GM12878 (cell line): ENCODE measurements around the gene SLC34A3. TPM values are rescaled to one million over a fixed set of nuclear protein-coding genes. Genes with fewer than 3 reads are reported as not detected.

Experiments
- ATAC-seq: fragments of 200-7000 bp; cut with Tn5 transposase; 3 replicates; pipeline ENCODE4 v1.9.1; 2020; ENCODE audit warnings: mild to moderate bottlenecking, moderate library complexity
- BruUV-seq: library from RNA; stranded (reverse); fragments of 400-500 nt; replicated peaks from 2 replicates; lab custom pipeline; 2021; lab: Mats Ljungman, UMichigan
- CTCF ChIA-PET: fragments of 300-600 bp; sonication (Branson Sonifier 250); formaldehyde crosslinking; extraction: SDS; loops from one replicate; lab custom pipeline; 2021; ENCODE audit warnings: inconsistent platforms; lab: Yijun Ruan, JAX
- POLR2A ChIA-PET: fragments of 350-600 bp; formaldehyde crosslinking; extraction: SDS; loops from one replicate; lab custom pipeline; 2021; ENCODE audit warnings: inconsistent platforms; lab: Charles Lee
- RAD21 ChIA-PET: fragments of 300-600 bp; sonication (Branson Sonifier 250); formaldehyde crosslinking; loops from one replicate; lab custom pipeline; 2023; ENCODE audit warnings: antibody characterized with exemption; ENCODE audit not compliant: unreplicated experiment; lab: Charles Lee
- SMC1A ChIA-PET: fragments of 300-600 bp; sonication (Branson Sonifier 250); formaldehyde crosslinking; loops from one replicate; lab custom pipeline; 2023; ENCODE audit not compliant: unreplicated experiment, uncharacterized antibody; lab: Charles Lee
- DNase-seq: peaks from one replicate; pipeline ENCODE4 v3.0.0-alpha.2; 2011; ENCODE audit warnings: low read depth, low spot score
- FAIRE-seq: peaks from 3 replicates; lab custom pipeline; 2011; peaks lifted over from hg19 to GRCh38; lab: Jason Lieb, UNC
- H2AFZ ChIP-seq: 2 replicates; pipeline ENCODE4 v1.6.0; 2011; ENCODE audit warnings: low read depth, low read length, control low read depth; ENCODE audit not compliant: control insufficient read depth
- H3K27ac ChIP-seq: 2 replicates; pipeline ENCODE4 v1.5.1; 2011; ENCODE audit warnings: control low read depth; ENCODE audit not compliant: control insufficient read depth, insufficient read depth
- H3K27me3 ChIP-seq, 2 experiments: replicated peaks in 1 of 2; 2 replicates each; pipeline versions ENCODE4 v1.6.0 to v1.6.1; 2011; ENCODE audit warnings: low read length in 1 of 2; ENCODE audit not compliant: control insufficient read depth in 2 of 2, insufficient read depth in 2 of 2
- H3K36me3 ChIP-seq, 2 experiments: 2 replicates each; pipeline ENCODE4 v1.5.1; 2011; ENCODE audit warnings: low read length in 1 of 2; ENCODE audit not compliant: control insufficient read depth in 2 of 2, insufficient read depth in 2 of 2
- H3K4me1 ChIP-seq: 2 replicates; pipeline ENCODE4 v1.6.1; 2011; ENCODE audit warnings: mild to moderate bottlenecking, low read length, moderate library complexity, mixed read lengths; ENCODE audit not compliant: control insufficient read depth, insufficient read depth
- H3K4me2 ChIP-seq: 2 replicates; pipeline ENCODE4 v1.6.0; 2011; ENCODE audit warnings: control low read depth; ENCODE audit not compliant: control insufficient read depth, insufficient read depth
- H3K4me3 ChIP-seq: fragments of 200-600 bp; sonication (generic); 2 replicates; pipeline ENCODE4 v1.5.1; 2016
- H3K79me2 ChIP-seq: 2 replicates; pipeline ENCODE4 v1.6.0; 2011; ENCODE audit warnings: low read length; ENCODE audit not compliant: control insufficient read depth, insufficient read depth
- H3K9ac ChIP-seq: 2 replicates; pipeline ENCODE4 v1.8.0; 2011; ENCODE audit warnings: low read length, control low read depth, mixed read lengths; ENCODE audit not compliant: control insufficient read depth, insufficient read depth
- H3K9me3 ChIP-seq: replicated peaks from 3 replicates; pipeline ENCODE4 v1.5.1; 2011; ENCODE audit warnings: mild to moderate bottlenecking, low read length; ENCODE audit not compliant: control insufficient read depth, insufficient read depth
- H4K20me1 ChIP-seq: 2 replicates; pipeline ENCODE4 v1.6.0; 2011; ENCODE audit not compliant: control insufficient read depth, insufficient read depth
- ASH2L ChIP-seq: fragments of 300-600, 200-600 bp; sonication (generic); IDR thresholded peaks from 2 replicates; pipeline ENCODE4 v1.6.1; 2017; ENCODE audit warnings: low read depth, mild to moderate bottlenecking, borderline replicate concordance
- BRCA1 ChIP-seq: IDR thresholded peaks from 2 replicates; pipeline ENCODE4 v1.6.1; 2011; ENCODE audit warnings: low read depth, low read length, improper control_type of control experiment
- EP300 ChIP-seq, 2 experiments: fragments of 150-350 bp in 1 of 2; IDR thresholded peaks; 2 replicates each; pipeline ENCODE4 v1.6.1; 2011 to 2012; ENCODE audit warnings: low read depth in 2 of 2, low read length in 2 of 2, borderline replicate concordance in 1 of 2, improper control_type of control experiment in 1 of 2, inconsistent platforms in 1 of 2; ENCODE audit not compliant: control insufficient read depth in 1 of 2
- GATAD2B ChIP-seq: fragments of 450-650 bp; conservative IDR thresholded peaks from 2 replicates; pipeline ENCODE4 v1.6.1; 2017; ENCODE audit warnings: low read depth, mild to moderate bottlenecking, moderate library complexity
- IKZF1 ChIP-seq: fragments of 450-650 bp; conservative IDR thresholded peaks from 2 replicates; pipeline ENCODE4 v1.6.1; 2017; ENCODE audit warnings: antibody characterized with exemption, mild to moderate bottlenecking
- KLF5 ChIP-seq: fragments of 450-650 bp; IDR thresholded peaks from 2 replicates; pipeline ENCODE4 v1.6.1; 2014; ENCODE audit warnings: mild to moderate bottlenecking; ENCODE audit not compliant: partially characterized antibody
- LARP7 ChIP-seq: fragments of 450-650 bp; IDR thresholded peaks from 2 replicates; pipeline ENCODE4 v1.6.1; 2017; ENCODE audit warnings: mild to moderate bottlenecking
- NFIC ChIP-seq: IDR thresholded peaks from 2 replicates; pipeline ENCODE4 v1.6.1; 2012; ENCODE audit warnings: low read depth, mild to moderate bottlenecking, inconsistent platforms, low read length, moderate library complexity
- POLR2AphosphoS2 ChIP-seq: IDR thresholded peaks from 2 replicates; pipeline ENCODE4 v1.6.1; 2011; ENCODE audit warnings: low read depth, mild to moderate bottlenecking, low read length, improper control_type of control experiment, moderate library complexity
- RB1 ChIP-seq: fragments of 450-650 bp; formaldehyde crosslinking; IDR thresholded peaks from 2 replicates; pipeline ENCODE4 v1.6.1; 2017; ENCODE audit warnings: mild to moderate bottlenecking, borderline replicate concordance
- ZNF622 ChIP-seq: fragments of 450-650 bp; IDR thresholded peaks from 2 replicates; pipeline ENCODE4 v1.6.1; 2017; ENCODE audit warnings: mild to moderate bottlenecking, inconsistent platforms
- WGBS: methylation state at CpG from one replicate; pipeline ENCODE4 v1.1.6; 2016; ENCODE audit warnings: low lambda C conversion rate; ENCODE audit not compliant: insufficient replicate concordance, insufficient coverage; ENCODE audit errors: missing lambda C conversion rate; 5-methylcytosine and 5-hydroxymethylcytosine counted together
- in situ Hi-C: fragments of 300-500 bp; cut with MboI; formaldehyde crosslinking; loops from 9 replicates; pipeline ENCODE4 v1.14.3; 2018; ENCODE audit warnings: mixed read lengths
- intact Hi-C: fragments of 100-400 bp; cut with micrococcal nuclease; formaldehyde crosslinking; loops from one replicate; pipeline ENCODE4 v1.14.2; 2022; ENCODE audit not compliant: unreplicated experiment
- polyA plus RNA-seq, 11 experiments: library from polyadenylated mRNA; depleted of rRNA in 4 of 11; unstranded in 6 of 11; stranded (reverse) in 5 of 11; fragments of >200 nt; fragmentation: Nextera tagmentation in 4 of 11; fragmentation: Illumina TruSeq in 1 of 11; extraction: Ambion mirVana in 4 of 11; extraction: Trizol in 1 of 11; gene quantifications; 1 replicate in 1 of 11; 2 replicates in 10 of 11; pipeline versions ENCODE4 v1.2.1 to v1.2.3, GENCODE V29; 2011 to 2016; ENCODE audit warnings: inconsistent platforms in 2 of 11, missing spikeins in 2 of 11, low read depth in 1 of 11
- total RNA-seq, 4 experiments: library from RNA; depleted of rRNA in 3 of 4; stranded (reverse); fragments of >200 nt in 3 of 4; fragmentation: Illumina TruSeq in 1 of 4; extraction: Trizol in 1 of 4; gene quantifications; 2 replicates each; pipeline versions ENCODE4 v1.2.1 to v1.2.3, GENCODE V29; 2013 to 2021
- TF ChIP-seq, protein P1 (sequence below), 3 experiments: IDR thresholded peaks in 2 of 3; conservative IDR thresholded peaks in 1 of 3; 2 replicates each; pipeline ENCODE4 v1.5.1; 2011; ENCODE audit warnings: low read depth in 3 of 3, low read length in 3 of 3, mild to moderate bottlenecking in 3 of 3, control low read depth in 2 of 3, moderate library complexity in 2 of 3, inconsistent platforms in 1 of 3, mixed read lengths in 1 of 3; ENCODE audit not compliant: control insufficient read depth in 2 of 3, insufficient read depth in 1 of 3; ENCODE audit errors: extremely low read depth in 1 of 3
- TF ChIP-seq, protein P2 (sequence below): fragments of 450-650 bp; IDR thresholded peaks from 2 replicates; pipeline ENCODE4 v1.6.1; 2017; ENCODE audit warnings: mild to moderate bottlenecking, moderate library complexity
- TF ChIP-seq, protein P3 (sequence below): fragments of 450-650 bp; IDR thresholded peaks from 2 replicates; pipeline ENCODE4 v1.6.1; 2017; ENCODE audit warnings: mild to moderate bottlenecking, moderate library complexity

Gene SLC34A3
- total and polyA plus RNA-seq, 10 of the 15 experiments (the other 5 are each of a cell fraction or from before 2014, with no cell fraction given), result not detected

DNA sequence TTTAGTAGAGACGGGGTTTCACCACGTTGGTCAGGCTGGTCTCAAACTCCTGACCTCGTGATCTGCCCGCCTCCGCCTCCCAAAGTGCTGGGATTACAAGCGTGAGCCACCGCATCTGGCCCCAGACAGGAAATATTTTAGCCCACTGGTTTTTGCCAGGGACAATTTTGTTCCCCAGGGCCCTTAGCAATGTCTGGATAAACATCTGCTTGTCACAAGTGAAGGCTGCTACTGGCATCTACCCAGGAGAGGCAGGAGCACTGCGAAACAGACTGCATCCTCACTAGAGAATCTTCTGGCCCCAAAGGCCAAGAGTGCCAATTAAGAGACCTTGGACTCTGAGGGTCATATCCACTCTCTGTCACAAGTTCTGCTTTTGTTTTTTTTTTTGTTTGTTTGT, 27.7 kb upstream of the SLC34A3 start:
- ChIA-PET SMC1A (interaction anchor here (0.7 to 4.6 kb wide), 2 partner anchors 17 to 21 kb away, joined by 3 to 18 read pairs; partner anchors contain the start of genes CYSRT1 and RNF208), POLR2A (interaction anchor here (0.7 to 8.0 kb wide), 3 partner anchors 20 to 68 kb away, joined by 3 to 68 read pairs (median 29); partner anchors contain the start of genes CYSRT1 and RNF208), RAD21 (interaction anchor here (0.8 to 1.2 kb wide), 3 partner anchors 19 to 53 kb away, joined by 3 to 7 read pairs (median 3); partner anchors contain the start of gene RNF208), CTCF (interaction anchor here (1.3 to 1.7 kb wide), 3 partner anchors 25 to 46 kb away, joined by 3 to 6 read pairs (median 3); partner anchors contain the start of gene RNF224)
- intact Hi-C loops, result no loop called here
- H3K27me3 ChIP-seq, result no peaks in the 10 kb centered on the region
- 45% methylated on average over 8 of the region's 8 CpGs for whole genome bisulfite sequencing
- peaks cover 45% of the 10 kb centered on the region for H3K79me2 ChIP-seq
- no TSS peak for BruUV-seq
- no peaks in the 10 kb centered on the region for H3K9me3 ChIP-seq
- no peak for FAIRE-seq
- peak overlapping the region; percentile 41; the same call in 1 of the 2 replicates for H3K4me2 ChIP-seq
- H3K9ac ChIP-seq, result no peak overlapping the region
- no peak for DNase-seq
- H2AFZ ChIP-seq, result no peak overlapping the region
- no peak overlapping the region for H3K27ac ChIP-seq
- ATAC-seq, result no peak
- H3K4me3 ChIP-seq, result no peak overlapping the region
- no peaks in the 10 kb centered on the region for H4K20me1 ChIP-seq
- peaks cover 43% of the 10 kb centered on the region for H3K4me1 ChIP-seq
- in situ Hi-C loops, result no loop called here
- H3K36me3 ChIP-seq, result no peaks in the 10 kb centered on the region
- TF ChIP-seq EP300 (IDR thresholded peaks at IDR 0.05; ENCODE audit: borderline replicate concordance in 1 of 2, control insufficient read depth in 1 of 2, low read depth in 2 of 2, low read length in 2 of 2), result no peak
- no peak for TF ChIP-seq POLR2AphosphoS2
- no peak for TF ChIP-seq ZNF622
- no peak for TF ChIP-seq ASH2L
- no peak for TF ChIP-seq KLF5
- TF ChIP-seq LARP7, result no peak
- no peak for TF ChIP-seq NFIC
- no peak for TF ChIP-seq RB1
- no peak for TF ChIP-seq IKZF1
- TF ChIP-seq, protein P1, sequence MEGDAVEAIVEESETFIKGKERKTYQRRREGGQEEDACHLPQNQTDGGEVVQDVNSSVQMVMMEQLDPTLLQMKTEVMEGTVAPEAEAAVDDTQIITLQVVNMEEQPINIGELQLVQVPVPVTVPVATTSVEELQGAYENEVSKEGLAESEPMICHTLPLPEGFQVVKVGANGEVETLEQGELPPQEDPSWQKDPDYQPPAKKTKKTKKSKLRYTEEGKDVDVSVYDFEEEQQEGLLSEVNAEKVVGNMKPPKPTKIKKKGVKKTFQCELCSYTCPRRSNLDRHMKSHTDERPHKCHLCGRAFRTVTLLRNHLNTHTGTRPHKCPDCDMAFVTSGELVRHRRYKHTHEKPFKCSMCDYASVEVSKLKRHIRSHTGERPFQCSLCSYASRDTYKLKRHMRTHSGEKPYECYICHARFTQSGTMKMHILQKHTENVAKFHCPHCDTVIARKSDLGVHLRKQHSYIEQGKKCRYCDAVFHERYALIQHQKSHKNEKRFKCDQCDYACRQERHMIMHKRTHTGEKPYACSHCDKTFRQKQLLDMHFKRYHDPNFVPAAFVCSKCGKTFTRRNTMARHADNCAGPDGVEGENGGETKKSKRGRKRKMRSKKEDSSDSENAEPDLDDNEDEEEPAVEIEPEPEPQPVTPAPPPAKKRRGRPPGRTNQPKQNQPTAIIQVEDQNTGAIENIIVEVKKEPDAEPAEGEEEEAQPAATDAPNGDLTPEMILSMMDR (IDR thresholded peaks at IDR 0.05 in 2 of 3, conservative IDR thresholded peaks at IDR 0.05 in 1 of 3; ENCODE audit: control insufficient read depth in 2 of 3, extremely low read depth in 1 of 3, insufficient read depth in 1 of 3, low read depth in 3 of 3, low read length in 3 of 3), result no peak
- TF ChIP-seq GATAD2B, result no peak
- TF ChIP-seq, protein P2, sequence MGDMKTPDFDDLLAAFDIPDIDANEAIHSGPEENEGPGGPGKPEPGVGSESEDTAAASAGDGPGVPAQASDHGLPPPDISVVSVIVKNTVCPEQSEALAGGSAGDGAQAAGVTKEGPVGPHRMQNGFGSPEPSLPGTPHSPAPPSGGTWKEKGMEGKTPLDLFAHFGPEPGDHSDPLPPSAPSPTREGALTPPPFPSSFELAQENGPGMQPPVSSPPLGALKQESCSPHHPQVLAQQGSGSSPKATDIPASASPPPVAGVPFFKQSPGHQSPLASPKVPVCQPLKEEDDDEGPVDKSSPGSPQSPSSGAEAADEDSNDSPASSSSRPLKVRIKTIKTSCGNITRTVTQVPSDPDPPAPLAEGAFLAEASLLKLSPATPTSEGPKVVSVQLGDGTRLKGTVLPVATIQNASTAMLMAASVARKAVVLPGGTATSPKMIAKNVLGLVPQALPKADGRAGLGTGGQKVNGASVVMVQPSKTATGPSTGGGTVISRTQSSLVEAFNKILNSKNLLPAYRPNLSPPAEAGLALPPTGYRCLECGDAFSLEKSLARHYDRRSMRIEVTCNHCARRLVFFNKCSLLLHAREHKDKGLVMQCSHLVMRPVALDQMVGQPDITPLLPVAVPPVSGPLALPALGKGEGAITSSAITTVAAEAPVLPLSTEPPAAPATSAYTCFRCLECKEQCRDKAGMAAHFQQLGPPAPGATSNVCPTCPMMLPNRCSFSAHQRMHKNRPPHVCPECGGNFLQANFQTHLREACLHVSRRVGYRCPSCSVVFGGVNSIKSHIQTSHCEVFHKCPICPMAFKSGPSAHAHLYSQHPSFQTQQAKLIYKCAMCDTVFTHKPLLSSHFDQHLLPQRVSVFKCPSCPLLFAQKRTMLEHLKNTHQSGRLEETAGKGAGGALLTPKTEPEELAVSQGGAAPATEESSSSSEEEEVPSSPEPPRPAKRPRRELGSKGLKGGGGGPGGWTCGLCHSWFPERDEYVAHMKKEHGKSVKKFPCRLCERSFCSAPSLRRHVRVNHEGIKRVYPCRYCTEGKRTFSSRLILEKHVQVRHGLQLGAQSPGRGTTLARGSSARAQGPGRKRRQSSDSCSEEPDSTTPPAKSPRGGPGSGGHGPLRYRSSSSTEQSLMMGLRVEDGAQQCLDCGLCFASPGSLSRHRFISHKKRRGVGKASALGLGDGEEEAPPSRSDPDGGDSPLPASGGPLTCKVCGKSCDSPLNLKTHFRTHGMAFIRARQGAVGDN, result no peak
- TF ChIP-seq BRCA1, result no peak
- TF ChIP-seq, protein P3, sequence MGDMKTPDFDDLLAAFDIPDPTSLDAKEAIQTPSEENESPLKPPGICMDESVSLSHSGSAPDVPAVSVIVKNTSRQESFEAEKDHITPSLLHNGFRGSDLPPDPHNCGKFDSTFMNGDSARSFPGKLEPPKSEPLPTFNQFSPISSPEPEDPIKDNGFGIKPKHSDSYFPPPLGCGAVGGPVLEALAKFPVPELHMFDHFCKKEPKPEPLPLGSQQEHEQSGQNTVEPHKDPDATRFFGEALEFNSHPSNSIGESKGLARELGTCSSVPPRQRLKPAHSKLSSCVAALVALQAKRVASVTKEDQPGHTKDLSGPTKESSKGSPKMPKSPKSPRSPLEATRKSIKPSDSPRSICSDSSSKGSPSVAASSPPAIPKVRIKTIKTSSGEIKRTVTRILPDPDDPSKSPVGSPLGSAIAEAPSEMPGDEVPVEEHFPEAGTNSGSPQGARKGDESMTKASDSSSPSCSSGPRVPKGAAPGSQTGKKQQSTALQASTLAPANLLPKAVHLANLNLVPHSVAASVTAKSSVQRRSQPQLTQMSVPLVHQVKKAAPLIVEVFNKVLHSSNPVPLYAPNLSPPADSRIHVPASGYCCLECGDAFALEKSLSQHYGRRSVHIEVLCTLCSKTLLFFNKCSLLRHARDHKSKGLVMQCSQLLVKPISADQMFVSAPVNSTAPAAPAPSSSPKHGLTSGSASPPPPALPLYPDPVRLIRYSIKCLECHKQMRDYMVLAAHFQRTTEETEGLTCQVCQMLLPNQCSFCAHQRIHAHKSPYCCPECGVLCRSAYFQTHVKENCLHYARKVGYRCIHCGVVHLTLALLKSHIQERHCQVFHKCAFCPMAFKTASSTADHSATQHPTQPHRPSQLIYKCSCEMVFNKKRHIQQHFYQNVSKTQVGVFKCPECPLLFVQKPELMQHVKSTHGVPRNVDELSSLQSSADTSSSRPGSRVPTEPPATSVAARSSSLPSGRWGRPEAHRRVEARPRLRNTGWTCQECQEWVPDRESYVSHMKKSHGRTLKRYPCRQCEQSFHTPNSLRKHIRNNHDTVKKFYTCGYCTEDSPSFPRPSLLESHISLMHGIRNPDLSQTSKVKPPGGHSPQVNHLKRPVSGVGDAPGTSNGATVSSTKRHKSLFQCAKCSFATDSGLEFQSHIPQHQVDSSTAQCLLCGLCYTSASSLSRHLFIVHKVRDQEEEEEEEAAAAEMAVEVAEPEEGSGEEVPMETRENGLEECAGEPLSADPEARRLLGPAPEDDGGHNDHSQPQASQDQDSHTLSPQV, result no peak
